Kidney (tissue), 14 donors: ENCODE results near the gene DUSP8. TPM values are rescaled to one million over a fixed set of nuclear protein-coding genes. Genes with fewer than 3 reads are reported as not detected.
"Not testable (repeated sequence)": the region's sequence is repeated elsewhere in the genome, so short reads cannot be mapped to it uniquely, and the experiment has no call there.

Source experiments
- DNase-seq, 5 donors: peaks; one replicate each; pipeline ENCODE4 v3.0.0-alpha.2; 2013 to 2020
- FAIRE-seq: peaks from 2 replicates; lab custom pipeline; 2012; peaks lifted over from hg19 to GRCh38; lab: Jason Lieb, UNC
- H3K27ac ChIP-seq, 2 donors: one replicate each; pipeline ENCODE4 v1.7.0; 2013; ENCODE audit warnings: low read depth in 2 of 2, low read length in 2 of 2, inconsistent platforms in 1 of 2
- H3K27me3 ChIP-seq: one replicate; pipeline ENCODE4 v1.7.1; 2013; ENCODE audit warnings: low read length, inconsistent platforms; ENCODE audit not compliant: control insufficient read depth, insufficient read depth
- H3K36me3 ChIP-seq, 3 donors: one replicate each; pipeline versions ENCODE4 v1.7.0 to v1.7.1; 2013; ENCODE audit warnings: low read length in 3 of 3, control low read depth in 1 of 3, inconsistent platforms in 1 of 3; ENCODE audit not compliant: insufficient read depth in 3 of 3, control insufficient read depth in 2 of 3
- H3K4me1 ChIP-seq, 3 donors: one replicate each; pipeline versions ENCODE4 v1.7.0 to v1.7.1; 2013; ENCODE audit warnings: low read length in 3 of 3, inconsistent platforms in 1 of 3, low read depth in 1 of 3; ENCODE audit not compliant: control insufficient read depth in 2 of 3, insufficient read depth in 2 of 3
- H3K4me3 ChIP-seq, 3 donors: one replicate each; pipeline versions ENCODE4 v1.7.0 to v1.8.1; 2013; ENCODE audit warnings: low read length in 3 of 3, control low read depth in 1 of 3, inconsistent platforms in 1 of 3
- H3K9ac ChIP-seq, 3 donors: one replicate each; pipeline versions ENCODE4 v1.7.0 to v1.7.1; 2013; ENCODE audit warnings: low read length in 3 of 3, control low read depth in 1 of 3, inconsistent platforms in 1 of 3
- H3K9me3 ChIP-seq, 3 donors: one replicate each; pipeline versions ENCODE4 v1.7.0 to v1.7.1; 2013; ENCODE audit warnings: low read length in 3 of 3, control low read depth in 1 of 3, inconsistent platforms in 1 of 3; ENCODE audit not compliant: control insufficient read depth in 2 of 3, insufficient read depth in 1 of 3
- intact Hi-C: fragments of 100-400 bp; cut with DNase I; formaldehyde crosslinking; loops from one replicate; pipeline ENCODE4 v1.11.1; 2022
- polyA plus RNA-seq: library from polyadenylated mRNA; stranded (reverse); fragments of 350-450 nt; fragmentation: Illumina TruSeq; extraction: RNeasy Lipid Tissue Mini Kit (QIAGEN cat#74804); gene quantifications from one replicate; pipeline ENCODE4 v1.2.3, GENCODE V29; 2014; ENCODE audit warnings: low read depth, low replicate concordance; ENCODE audit not compliant: insufficient read depth
- total RNA-seq: library from RNA; stranded (reverse); fragmentation: NEBNext Ultra II Directional; extraction: Animal tissue kit (Norgen Biotek cat#: 25700); gene quantifications from one replicate; pipeline ENCODE4 v1.2.1, GENCODE V29; 2021
- TF ChIP-seq, protein P1 (sequence below): IDR thresholded peaks from 3 replicates; pipeline ENCODE4 v1.5.1; 2012; ENCODE audit warnings: mild to moderate bottlenecking, moderate library complexity, borderline replicate concordance; ENCODE audit not compliant: insufficient read depth; ENCODE audit errors: extremely low read depth
- donor health status: control.
- donor health status: control.
- donor health status: control.
- donor health status: control.
- donor health status: control.
- donor health status: DM: yes; HTN: yes; CAD: no.
- donor health status: Normal renal cell carcinoma (clear cell type).

DUSP8 gene
- total and polyA plus RNA-seq, 2 donors from 2014 or later = 1.9 to 9.1 TPM

DNA sequence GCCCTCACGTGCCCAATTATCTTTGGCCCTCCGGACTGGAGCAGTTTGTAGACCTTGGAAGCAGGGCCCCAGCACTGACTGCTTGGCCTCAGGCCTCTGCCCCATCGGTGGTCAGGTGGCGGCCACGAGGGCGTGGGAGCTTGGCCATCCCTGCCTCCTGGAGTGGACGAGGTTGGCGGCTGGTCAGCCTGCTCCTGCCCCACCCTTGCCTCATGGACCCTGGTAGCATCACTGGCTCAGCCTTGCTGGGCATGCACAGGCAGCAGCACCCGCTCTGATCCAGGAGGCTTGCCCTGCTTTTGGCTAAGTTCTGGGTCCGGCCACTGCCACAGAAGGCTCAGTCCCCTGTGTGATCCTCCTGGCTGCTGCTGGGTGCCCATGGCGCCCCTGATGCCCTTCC is 32.1 kb upstream of the DUSP8 start:
- H3K4me1 ChIP-seq = no peaks in the 10 kb centered on the region
- no peaks in the 10 kb centered on the region for H3K27me3 ChIP-seq
- H3K9ac ChIP-seq = no peak overlapping the region
- TF ChIP-seq, protein P1, sequence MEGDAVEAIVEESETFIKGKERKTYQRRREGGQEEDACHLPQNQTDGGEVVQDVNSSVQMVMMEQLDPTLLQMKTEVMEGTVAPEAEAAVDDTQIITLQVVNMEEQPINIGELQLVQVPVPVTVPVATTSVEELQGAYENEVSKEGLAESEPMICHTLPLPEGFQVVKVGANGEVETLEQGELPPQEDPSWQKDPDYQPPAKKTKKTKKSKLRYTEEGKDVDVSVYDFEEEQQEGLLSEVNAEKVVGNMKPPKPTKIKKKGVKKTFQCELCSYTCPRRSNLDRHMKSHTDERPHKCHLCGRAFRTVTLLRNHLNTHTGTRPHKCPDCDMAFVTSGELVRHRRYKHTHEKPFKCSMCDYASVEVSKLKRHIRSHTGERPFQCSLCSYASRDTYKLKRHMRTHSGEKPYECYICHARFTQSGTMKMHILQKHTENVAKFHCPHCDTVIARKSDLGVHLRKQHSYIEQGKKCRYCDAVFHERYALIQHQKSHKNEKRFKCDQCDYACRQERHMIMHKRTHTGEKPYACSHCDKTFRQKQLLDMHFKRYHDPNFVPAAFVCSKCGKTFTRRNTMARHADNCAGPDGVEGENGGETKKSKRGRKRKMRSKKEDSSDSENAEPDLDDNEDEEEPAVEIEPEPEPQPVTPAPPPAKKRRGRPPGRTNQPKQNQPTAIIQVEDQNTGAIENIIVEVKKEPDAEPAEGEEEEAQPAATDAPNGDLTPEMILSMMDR = no peak
- no peaks in the 10 kb centered on the region for H3K36me3 ChIP-seq
- H3K27ac ChIP-seq = no peak overlapping the region
- no peaks in the 10 kb centered on the region for H3K9me3 ChIP-seq
- intact Hi-C loops = no loop called here
- DNase-seq (peak in 1 of 5 donors; percentile 57), FAIRE-seq (no peak)
- H3K4me3 ChIP-seq = no peak overlapping the region

GRCh38 chr11:1603629-1604028 is 31.6 kb upstream of the DUSP8 start:
- FAIRE-seq (no peak), DNase-seq (peak in 1 of 5 donors; percentile 3)
- Histone ChIP-seq H3K27ac (no peak overlapping the region), H3K9me3 (no peaks in the 10 kb centered on the region), H3K4me3 (no peak overlapping the region), H3K36me3 (no peaks in the 10 kb centered on the region), H3K4me1 (no peaks in the 10 kb centered on the region), H3K27me3 (no peaks in the 10 kb centered on the region), H3K9ac (no peak overlapping the region)
- intact Hi-C loops = no loop called here
- TF ChIP-seq, protein P1 = no peak

DNA sequence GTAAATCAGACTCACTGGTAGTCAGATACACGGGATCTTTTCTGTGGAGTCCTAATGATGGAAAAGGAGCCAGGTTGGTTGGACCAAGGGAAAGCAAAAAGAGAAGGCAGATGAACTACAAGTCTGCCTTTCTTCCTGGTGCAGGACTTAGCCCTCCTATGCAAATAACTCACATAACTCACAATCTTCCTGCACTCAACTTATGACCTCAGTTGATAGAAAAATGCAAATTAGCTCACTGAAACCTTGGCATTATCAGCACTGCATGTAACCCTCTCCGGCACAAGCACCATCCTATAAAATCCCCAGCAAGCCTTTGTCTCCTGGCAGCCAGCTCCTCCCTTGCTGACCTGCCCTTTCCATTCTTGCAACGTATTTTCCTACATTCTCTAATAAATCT is 29.6 kb upstream of the DUSP8 start:
- H3K9ac ChIP-seq, H3K9me3 ChIP-seq, FAIRE-seq, H3K27me3 ChIP-seq, H3K4me3 ChIP-seq, H3K36me3 ChIP-seq, H3K4me1 ChIP-seq, DNase-seq, H3K27ac ChIP-seq, intact Hi-C loops: not testable (repeated sequence)

DNA sequence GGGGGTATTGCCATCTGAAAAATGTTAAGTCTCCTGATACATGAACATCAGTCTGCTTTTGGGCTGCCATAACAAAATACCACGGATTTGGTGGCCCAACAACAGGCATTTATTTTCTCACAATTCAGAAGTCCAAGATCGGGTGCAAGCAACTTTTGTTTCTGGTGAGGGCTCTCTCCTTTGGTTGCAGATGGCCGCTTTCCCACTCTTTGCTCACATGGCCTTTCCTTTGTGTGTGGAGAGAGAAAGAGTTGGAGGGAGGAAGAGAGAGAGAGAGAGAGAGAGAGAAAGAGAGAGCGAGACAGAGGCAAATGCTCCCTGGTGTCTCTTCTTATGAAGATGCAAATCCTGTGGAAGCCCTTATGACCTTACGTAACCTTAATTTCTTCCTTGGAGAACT is 28.6 kb upstream of the DUSP8 start:
- intact Hi-C loops = no loop called here
- no peak for FAIRE-seq

More for the DNA sequence above, 28.6 kb upstream of the DUSP8 start:
- H3K9me3 ChIP-seq = no peaks in the 10 kb centered on the region
- DNase-seq = no peak
- H3K4me1 ChIP-seq = peaks cover 0 to 2% (median 0%) of the 10 kb centered on the region in 3 donors
- no peaks in the 10 kb centered on the region for H3K36me3 ChIP-seq
- H3K27ac ChIP-seq = no peak overlapping the region
- H3K4me3 ChIP-seq = no peak overlapping the region
- H3K27me3 ChIP-seq = no peaks in the 10 kb centered on the region
- TF ChIP-seq, protein P1 = no peak
- no peak overlapping the region for H3K9ac ChIP-seq
